HG03045 (cell line): ENCODE measurements around the gene ARHGEF4.

ENCODE experiments used
- ATAC-seq: cut with Tn5 transposase; IDR thresholded peaks from one replicate; pipeline ENCODE4 v1.9.1; 2021; ENCODE audit warnings: mild to moderate bottlenecking, moderate library complexity; ENCODE audit not compliant: unreplicated experiment

The ARHGEF4 gene

DNA sequence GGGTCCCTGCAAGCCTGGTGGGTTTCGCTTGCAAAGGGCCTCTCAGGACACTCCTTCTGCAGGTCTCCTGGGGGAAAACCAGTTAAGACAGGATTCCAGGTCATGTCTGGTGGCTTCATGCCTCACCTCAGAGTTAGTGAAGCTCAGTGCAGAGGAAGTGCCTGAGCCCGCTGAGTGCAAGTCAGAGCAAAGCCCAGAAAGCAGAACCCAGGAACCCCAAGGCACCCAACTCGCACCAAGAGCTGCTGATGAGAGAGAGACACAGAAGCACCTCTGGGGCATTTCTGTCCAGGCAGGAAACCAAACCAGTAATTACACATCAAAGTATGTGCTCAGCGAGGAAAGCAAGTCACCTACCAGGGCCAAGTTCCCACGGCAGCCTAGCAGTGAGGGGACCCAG, 78.4 kb downstream of the ARHGEF4 start:
- no peak for ATAC-seq

- ATAC-seq, result no peak
Measured at GRCh38 chr2:130915595-130916437, 79.1 kb downstream of the ARHGEF4 start.

DNA sequence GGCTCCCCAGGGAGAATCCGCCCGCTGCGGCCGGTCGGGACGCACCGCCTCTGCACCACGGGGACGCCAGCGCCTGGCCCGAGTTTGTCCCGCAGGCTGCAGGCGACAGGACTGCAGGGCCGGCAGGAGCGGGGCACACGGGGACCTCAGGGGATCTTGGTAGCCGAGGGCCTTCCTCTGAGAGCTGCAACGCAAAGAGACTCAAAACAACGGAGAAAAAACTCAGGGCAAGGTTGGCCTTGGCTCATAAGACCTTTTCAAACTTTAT, 79.7 kb downstream of the ARHGEF4 start:
- no peak for ATAC-seq

DNA sequence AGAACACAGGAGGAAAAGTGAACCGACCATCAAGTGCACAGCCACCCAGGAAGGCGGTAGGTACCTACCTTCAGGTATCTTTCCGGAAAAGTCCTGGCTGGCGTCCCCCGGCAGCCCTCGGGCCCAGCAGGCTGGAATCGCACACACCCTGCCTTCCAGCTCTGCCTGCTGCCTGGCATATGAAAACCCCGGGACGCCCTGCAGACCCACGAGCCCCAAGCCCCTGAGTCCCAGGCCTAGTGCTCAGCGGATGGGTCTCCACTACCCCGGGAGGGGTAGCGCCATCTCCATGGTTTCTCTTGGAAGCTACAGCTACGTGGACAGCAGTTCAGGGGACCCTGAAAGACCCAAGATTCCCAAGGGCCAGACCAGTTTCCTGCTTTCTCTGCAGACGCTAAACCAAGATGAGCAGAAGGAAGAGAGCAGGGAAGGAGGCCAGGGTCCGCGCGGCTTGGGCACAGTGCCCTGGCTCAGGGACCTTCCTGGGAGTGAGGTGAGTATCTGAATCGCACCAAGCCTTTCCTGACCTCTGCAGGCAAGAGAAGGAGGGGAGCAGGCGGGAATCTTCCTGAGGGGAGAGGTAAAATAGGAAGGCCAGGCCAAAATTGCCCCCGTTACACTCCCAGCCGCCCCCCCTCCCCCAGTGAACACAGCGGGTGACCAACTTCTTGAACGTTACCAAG, 80.4 kb downstream of the ARHGEF4 start:
- no peak for ATAC-seq

- no peak for ATAC-seq
Measured at GRCh38 chr2:130918393-130918792, 81.7 kb downstream of the ARHGEF4 start.

- no peak for ATAC-seq
Measured at GRCh38 chr2:130920415-130921163, 83.9 kb downstream of the ARHGEF4 start.

- ATAC-seq, result no peak
Measured at GRCh38 chr2:130921164-130921476, 84.4 kb downstream of the ARHGEF4 start.

DNA sequence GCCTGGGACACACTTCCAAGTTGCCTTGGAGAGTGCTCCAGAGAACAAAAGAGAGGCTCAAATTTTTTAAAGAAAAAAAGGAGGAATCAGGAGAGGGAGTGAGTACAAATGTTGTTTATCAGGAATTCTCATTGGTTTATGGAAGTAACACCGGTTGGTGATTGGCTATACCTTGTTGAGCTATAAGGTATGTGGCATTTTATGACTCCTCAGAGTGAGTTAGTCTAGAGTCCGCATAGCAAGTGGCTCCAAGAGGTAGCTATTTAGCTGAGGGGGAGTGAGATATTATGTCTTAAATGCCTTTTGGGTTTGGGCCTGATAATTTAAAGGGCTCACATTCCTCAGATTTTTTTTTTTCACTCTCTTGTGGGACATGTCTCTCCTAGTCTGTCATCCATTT, 85.7 kb downstream of the ARHGEF4 start:
- ATAC-seq, result no peak

- ATAC-seq, result no peak
Measured at GRCh38 chr2:130928385-130928784, 91.7 kb downstream of the ARHGEF4 start.

DNA sequence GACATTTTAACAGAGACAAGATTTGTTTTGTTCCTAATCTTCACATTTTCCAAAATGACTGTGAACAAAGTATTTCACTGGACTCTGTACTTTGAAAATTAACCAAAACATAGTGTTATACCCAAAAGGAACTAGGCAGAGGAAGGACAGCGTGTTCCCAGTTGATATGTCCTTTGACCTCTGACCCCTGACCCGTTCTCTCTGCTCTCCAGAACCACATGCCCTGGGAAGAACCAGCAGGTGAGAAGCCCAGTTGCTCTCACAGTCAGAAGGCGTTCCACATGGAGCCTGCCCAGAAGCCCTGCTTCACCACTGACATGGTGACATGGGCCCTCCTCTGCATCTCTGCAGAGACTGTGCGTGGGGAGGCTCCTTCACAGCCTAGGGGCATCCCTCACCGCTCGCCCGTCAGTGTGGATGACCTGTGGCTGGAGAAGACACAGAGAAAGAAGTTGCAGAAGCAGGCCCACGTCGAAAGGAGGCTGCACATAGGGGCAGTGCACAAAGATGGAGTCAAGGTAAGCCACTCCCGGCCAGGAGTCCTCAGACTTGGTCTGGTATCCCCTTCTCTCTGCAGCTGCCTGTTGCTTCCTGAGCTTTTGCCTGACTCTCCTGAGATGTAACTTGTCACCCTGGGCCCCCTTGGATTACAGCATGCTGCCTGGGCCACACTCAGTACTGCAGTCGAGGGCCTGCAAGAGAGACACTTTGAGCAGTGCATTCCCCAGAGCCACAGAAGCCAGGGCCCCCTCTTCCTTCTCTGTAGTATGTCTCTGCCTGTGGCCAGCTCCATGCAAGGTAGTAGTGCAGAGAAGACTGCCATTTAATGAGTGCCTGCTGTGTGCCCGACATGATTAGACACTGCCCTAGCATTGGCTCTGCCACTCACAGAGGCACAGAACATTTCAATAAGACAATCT, 94.3 kb downstream of the ARHGEF4 start:
- ATAC-seq, result no peak

DNA sequence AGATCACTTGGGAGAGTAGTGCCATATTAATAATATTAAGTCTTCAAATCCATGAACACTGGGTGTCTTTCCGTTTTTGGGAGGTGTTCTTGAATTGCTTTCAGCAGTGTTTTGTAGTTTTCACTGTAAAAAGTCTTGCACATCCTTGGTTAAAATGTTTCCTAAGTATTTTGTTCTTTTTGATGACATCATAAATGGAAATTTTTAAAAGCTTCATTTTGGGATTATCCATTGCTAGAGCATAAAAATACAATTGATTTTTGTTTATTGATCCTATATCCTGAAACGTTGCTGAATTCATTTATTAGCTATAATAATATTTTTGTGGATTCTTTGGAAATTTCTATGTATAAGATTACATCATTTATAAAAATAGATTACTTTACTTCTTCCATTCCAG, 96.8 kb downstream of the ARHGEF4 start:
- no peak for ATAC-seq

GRCh38 chr2:130936451-130936850, 99.7 kb downstream of the ARHGEF4 start:
- ATAC-seq, result no peak

DNA sequence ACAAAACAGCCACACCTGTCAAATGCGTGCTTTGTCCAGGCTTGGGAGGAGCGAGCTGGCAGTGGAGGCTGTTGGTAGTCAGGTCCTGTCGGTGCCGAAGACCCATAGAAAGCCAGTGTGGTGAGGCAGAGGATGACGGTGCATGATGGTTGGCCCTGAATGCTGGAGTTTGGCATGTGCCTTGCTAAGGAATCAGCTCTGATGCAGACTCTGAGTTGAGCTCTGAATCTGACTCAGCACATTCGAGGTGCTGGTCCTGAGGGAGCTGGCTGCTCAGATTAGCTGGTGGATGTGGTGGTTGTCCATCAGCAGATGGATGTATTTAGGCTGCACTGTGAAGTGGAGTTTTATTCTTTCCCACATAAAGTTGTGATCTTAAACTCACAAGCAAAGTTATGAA, 111.3 kb downstream of the ARHGEF4 start:
- ATAC-seq, result no peak

DNA sequence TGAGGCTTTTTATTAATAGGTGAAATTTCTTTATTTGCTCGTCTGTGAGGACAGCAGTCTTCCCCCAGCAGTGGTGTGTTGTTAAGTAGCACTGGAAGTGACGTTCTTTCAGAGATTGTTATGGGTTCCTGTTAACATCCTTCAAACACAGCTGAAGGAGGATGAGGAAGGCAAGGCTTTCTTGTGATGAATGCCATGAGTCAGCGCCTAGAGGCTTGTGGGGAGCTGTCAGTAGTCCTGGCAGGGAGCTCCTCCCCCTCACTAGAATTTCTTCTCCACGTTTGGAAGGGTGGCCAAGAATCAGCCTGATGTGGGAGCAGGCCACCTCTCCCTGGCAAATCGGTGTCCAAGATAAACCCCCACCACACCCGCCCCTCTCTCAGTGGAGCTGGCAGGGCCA, 113.2 kb downstream of the ARHGEF4 start:
- ATAC-seq, result no peak

DNA sequence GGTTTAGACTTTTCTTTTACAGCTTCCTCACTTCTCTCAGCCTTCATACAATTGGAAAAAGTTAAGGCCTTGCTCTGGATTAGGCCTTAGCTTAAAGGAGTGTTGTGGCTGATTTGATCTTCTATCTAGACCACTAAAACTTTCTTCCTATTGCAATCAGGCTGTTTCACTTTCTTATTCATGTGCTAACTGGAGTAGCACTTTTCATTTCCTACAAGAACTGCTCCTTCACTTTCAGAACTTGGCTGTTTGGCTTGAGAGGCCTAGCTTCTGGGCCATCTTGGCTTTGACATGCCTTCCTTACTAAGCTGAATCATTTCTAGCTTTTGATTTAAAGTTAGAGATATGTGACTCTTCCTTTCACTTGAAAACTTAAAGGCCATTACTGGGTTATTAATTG, 114.3 kb downstream of the ARHGEF4 start:
- ATAC-seq, result no peak

DNA sequence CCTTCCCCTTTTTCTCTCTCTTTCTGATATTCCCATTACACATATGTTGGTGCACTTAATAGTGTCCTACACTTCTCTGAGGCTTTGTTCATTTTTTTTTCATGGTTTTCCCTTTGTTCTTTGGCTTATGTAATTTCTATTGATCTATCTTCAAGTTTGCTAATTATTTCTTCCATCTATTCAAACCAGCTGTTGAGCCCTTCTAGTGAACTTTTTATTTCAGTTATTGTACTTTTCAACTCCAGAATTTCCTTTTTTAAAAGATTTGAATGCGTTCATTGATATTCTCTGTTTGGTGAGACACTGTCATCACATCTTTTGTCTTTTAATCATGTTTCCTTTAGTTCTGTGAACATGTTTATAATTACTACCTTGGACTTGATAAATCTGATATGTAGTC, 118.2 kb downstream of the ARHGEF4 start:
- ATAC-seq, result no peak

- no peak for ATAC-seq
Measured at GRCh38 chr2:130957915-130958314, 121.2 kb downstream of the ARHGEF4 start.

DNA sequence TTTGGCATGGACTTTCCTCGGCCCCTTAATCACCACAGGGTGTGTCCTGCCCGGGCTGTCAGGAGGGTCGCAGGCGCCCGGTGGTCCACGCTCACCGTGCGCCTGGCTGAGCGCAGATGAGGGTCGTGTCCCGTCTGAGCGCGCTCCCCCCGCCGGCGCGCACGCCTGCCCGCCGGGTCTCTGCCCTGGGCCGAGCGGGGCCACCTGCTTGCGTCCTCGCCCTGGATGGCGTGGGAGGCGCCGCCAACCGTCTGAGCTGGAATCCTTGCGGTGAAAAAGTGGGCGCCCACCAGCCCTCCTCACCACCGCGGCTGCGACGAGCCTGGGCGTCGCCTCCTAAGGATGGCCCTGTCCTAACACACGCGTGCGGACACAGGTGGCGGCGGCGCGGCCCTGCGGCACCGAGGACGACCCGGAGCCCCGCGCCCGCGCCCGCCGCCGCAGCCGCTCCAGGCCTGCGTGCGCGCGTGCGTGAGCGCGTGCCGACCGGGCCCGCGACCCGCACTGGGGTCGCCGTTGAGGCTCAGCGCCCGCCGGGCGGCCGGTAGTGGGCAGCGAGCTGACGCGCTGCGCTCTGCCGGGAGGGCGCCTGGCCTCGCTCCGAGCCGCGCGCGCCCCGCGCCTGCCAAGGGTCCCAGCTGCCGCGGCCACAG, 126.6 kb downstream of the ARHGEF4 start:
- no peak for ATAC-seq

DNA sequence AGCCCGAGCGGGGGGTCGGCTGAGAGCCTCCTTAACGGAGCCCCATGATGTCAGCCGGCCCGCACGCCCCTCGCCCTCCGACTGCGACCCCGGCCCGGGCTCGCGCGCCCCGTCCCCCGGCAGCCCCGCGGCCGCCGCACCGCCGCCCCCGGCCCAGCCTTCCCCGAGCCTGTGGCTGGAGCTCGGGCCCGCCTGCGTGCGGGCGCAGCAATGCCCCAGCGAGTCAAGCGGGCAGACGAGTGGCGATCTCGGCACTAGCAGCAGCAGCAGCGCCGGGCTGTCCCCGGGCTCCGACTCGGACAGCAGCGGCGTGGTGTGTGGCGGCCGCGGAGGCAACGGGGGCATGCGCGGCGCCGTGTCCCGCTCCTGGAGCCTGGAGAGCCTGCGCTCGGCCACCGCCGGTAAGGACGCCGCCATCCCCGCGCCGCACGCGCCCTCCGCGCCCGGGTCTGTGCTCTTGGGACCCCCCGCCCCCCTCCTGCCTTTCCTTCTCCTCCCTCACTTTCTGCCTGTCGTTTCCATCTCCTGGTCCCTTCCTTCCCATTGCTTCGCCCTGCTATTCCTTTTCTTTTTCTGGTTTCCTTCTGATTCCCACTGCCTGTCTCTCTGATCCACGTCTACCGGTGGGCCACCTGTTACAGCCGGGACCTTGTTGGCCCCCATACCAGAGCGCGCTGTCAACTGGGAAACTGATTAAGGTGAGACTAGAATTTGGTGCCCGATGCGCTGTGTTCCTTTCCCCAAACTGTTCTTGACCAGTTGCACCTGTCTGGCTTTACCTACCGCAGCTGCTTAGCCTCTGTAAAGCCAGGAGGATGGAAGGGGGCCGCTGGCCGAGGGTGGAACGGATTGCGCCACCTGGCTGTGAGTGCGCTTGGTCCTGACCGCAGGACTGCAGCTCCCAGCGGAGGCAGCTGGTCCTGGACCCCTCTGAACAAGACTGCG, 127.4 kb downstream of the ARHGEF4 start:
- ATAC-seq, result no peak

- no peak for ATAC-seq
Measured at GRCh38 chr2:130964931-130965330, 128.2 kb downstream of the ARHGEF4 start.
